Upper lobe of right lung (tissue), 1 donor: ENCODE measurements around the gene CHRD. TPM values are rescaled to one million over a fixed set of nuclear protein-coding genes. Genes with fewer than 3 reads are reported as not detected.
"Not testable (repeated sequence)": the region's sequence is repeated elsewhere in the genome, so short reads cannot be mapped to it uniquely, and the experiment has no call there.

Experiments
- ATAC-seq: fragments of 200-7000 bp; cut with Tn5 transposase; one replicate; pipeline ENCODE4 v1.9.1; 2020; ENCODE audit warnings: mild to moderate bottlenecking, moderate library complexity
- DNase-seq: peaks from one replicate; pipeline ENCODE4 v3.0.0-alpha.2; 2020
- H3K27ac ChIP-seq: fragments of 200-600 bp; one replicate; pipeline ENCODE4 v1.8.0; 2022
- H3K27me3 ChIP-seq: fragments of 200-600 bp; one replicate; pipeline ENCODE4 v1.8.0; 2022; ENCODE audit warnings: mild to moderate bottlenecking
- H3K36me3 ChIP-seq: fragments of 200-600 bp; one replicate; pipeline ENCODE4 v1.8.0; 2022
- H3K4me1 ChIP-seq: fragments of 200-600 bp; one replicate; pipeline ENCODE4 v1.8.0; 2022
- H3K4me3 ChIP-seq: fragments of 200-600 bp; one replicate; pipeline ENCODE4 v1.8.0; 2022; ENCODE audit warnings: mild to moderate bottlenecking
- H3K9me3 ChIP-seq: fragments of 200-600 bp; one replicate; pipeline ENCODE4 v1.8.0; 2022
- intact Hi-C: fragments of 100-400 bp; cut with DNase I; formaldehyde crosslinking; loops from one replicate; pipeline ENCODE4 v1.11.0; 2022
- total RNA-seq: library from RNA; stranded (reverse); fragmentation: NEBNext Ultra II Directional; extraction: Animal tissue kit (Norgen Biotek cat#: 25700); gene quantifications from one replicate; pipeline ENCODE4 v1.2.1, GENCODE V29; 2021
- TF ChIP-seq, protein P1 (sequence below): fragments of 200-600 bp; IDR thresholded peaks from one replicate; pipeline ENCODE4 v1.8.0; 2022; ENCODE audit warnings: antibody characterized with exemption
- donor health status: DM: no; HTN: yes; CAD: no; lungs with severe emphysema.

The CHRD gene
- total RNA-seq, 1 donor from 2014 or later: 5.3 TPM

DNA sequence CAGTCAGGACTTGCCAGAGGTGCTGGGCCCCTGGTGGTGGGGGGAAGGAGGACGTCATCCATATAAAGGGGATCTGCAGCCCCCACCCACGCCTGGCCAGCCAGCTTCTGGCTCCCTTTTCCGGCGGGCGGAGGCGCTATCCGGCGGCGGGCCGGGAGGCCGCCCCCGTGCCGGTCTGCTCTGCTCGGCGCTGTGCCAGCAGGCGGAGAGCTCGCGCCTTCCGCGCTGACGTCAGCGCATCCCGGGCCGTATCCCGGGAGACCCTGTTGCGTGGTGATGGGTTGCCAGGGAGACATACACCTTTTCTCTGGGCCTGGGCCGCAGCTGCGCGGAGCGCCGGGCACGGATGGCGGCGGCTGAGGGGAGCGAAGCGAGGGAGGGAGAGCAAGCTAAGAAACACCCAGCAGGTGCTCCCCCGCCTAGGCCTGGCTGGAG lies 41.3 kb upstream of the CHRD start:
- Histone ChIP-seq H3K27me3 (no peaks in the 10 kb centered on the region), H3K4me1 (peaks cover 26% of the 10 kb centered on the region), H3K36me3 (peaks cover 37% of the 10 kb centered on the region), H3K27ac (peak overlapping the region; percentile 89), H3K4me3 (peak overlapping the region; percentile 21), H3K9me3 (no peaks in the 10 kb centered on the region)
- intact Hi-C loops: no loop called here
- no peak for ATAC-seq
- peak; percentile 75 for DNase-seq
- TF ChIP-seq, protein P1, sequence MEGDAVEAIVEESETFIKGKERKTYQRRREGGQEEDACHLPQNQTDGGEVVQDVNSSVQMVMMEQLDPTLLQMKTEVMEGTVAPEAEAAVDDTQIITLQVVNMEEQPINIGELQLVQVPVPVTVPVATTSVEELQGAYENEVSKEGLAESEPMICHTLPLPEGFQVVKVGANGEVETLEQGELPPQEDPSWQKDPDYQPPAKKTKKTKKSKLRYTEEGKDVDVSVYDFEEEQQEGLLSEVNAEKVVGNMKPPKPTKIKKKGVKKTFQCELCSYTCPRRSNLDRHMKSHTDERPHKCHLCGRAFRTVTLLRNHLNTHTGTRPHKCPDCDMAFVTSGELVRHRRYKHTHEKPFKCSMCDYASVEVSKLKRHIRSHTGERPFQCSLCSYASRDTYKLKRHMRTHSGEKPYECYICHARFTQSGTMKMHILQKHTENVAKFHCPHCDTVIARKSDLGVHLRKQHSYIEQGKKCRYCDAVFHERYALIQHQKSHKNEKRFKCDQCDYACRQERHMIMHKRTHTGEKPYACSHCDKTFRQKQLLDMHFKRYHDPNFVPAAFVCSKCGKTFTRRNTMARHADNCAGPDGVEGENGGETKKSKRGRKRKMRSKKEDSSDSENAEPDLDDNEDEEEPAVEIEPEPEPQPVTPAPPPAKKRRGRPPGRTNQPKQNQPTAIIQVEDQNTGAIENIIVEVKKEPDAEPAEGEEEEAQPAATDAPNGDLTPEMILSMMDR: peak; percentile 11

GRCh38 chr3:184339001-184339400 lies 40.9 kb upstream of the CHRD start:
- TF ChIP-seq, protein P1: no peak
- H3K9me3 ChIP-seq: no peaks in the 10 kb centered on the region
- peak overlapping the region; percentile 21 for H3K4me3 ChIP-seq
- peak overlapping the region; percentile 89 for H3K27ac ChIP-seq
- DNase-seq (no peak), ATAC-seq (no peak)
- intact Hi-C loops: no loop called here
- no peaks in the 10 kb centered on the region for H3K27me3 ChIP-seq
- H3K4me1 ChIP-seq: peaks cover 26% of the 10 kb centered on the region
- H3K36me3 ChIP-seq: peaks cover 36% of the 10 kb centered on the region

DNA sequence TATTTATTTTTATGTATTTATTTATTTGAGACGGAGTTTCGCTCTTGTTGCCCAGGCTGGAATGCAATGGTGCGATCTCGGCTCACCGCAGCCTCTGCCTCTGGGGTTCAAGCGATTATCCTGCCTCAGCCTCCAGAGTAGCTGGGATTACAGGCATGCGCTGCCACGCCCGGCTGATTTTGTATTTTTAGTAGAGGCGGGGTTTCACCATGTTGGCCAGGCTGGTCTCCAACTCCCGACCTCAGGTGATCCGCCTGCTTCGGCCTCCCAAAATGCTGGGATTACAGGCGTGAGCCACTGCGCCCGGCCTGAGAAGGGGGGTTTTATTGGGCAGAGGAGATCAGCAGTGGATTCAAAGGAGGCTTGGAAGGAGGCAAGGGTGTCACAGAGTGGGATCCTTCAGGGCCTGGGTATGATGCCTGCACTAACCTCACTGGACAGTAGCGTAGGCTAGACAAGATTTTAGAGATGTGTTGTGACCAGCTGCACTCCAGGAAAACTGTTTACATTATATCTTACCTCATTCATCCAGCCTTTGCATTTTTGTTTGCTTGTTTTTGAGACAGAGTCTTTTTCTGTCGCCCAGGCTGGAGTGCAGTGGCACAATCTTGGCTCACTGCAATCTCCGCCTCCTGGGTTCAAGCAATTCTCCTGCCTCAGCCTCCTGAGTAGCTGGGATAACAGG lies 40.3 kb upstream of the CHRD start:
- H3K27me3 ChIP-seq, DNase-seq, ATAC-seq, H3K9me3 ChIP-seq, H3K4me3 ChIP-seq, H3K27ac ChIP-seq, intact Hi-C loops: not testable (repeated sequence)
- H3K36me3 ChIP-seq: peaks cover 34% of the 10 kb centered on the region
- H3K4me1 ChIP-seq: peaks cover 26% of the 10 kb centered on the region

DNA sequence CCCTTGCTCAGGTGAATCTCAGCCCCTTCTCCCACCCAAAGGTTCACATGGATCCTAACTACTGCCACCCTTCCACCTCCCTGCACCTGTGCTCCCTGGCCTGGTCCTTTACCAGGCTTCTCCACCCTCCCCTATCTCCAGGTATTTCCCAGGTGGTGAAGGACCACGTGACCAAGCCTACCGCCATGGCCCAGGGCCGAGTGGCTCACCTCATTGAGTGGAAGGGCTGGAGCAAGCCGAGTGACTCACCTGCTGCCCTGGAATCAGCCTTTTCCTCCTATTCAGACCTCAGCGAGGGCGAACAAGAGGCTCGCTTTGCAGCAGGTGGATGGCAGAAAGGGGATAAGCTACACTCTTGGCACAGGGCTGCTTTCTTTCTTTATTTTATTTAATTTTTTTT lies 37.9 kb upstream of the CHRD start:
- intact Hi-C loops: no loop called here
- DNase-seq: peak; percentile 91
- H3K9me3 ChIP-seq: no peaks in the 10 kb centered on the region
- no peak overlapping the region for H3K4me3 ChIP-seq
- TF ChIP-seq, protein P1: no peak
- H3K36me3 ChIP-seq: peaks cover 35% of the 10 kb centered on the region
- ATAC-seq: peak; percentile 78
- peak overlapping the region; percentile 6 for H3K27ac ChIP-seq
- peaks cover 29% of the 10 kb centered on the region for H3K4me1 ChIP-seq
- H3K27me3 ChIP-seq: no peaks in the 10 kb centered on the region

GRCh38 chr3:184343200-184343876 lies 36.5 kb upstream of the CHRD start:
- no peak for DNase-seq
- H3K27ac ChIP-seq: no peak overlapping the region
- TF ChIP-seq, protein P1: no peak
- no peaks in the 10 kb centered on the region for H3K9me3 ChIP-seq
- no peak overlapping the region for H3K4me3 ChIP-seq
- no peaks in the 10 kb centered on the region for H3K27me3 ChIP-seq
- peaks cover 35% of the 10 kb centered on the region for H3K36me3 ChIP-seq
- intact Hi-C loops: no loop called here
- no peak for ATAC-seq
- peaks cover 15% of the 10 kb centered on the region for H3K4me1 ChIP-seq

GRCh38 chr3:184344579-184345316 lies 35.1 kb upstream of the CHRD start:
- TF ChIP-seq, protein P1: no peak
- Histone ChIP-seq H3K27ac (no peak overlapping the region), H3K4me3 (no peak overlapping the region), H3K9me3 (no peaks in the 10 kb centered on the region), H3K27me3 (no peaks in the 10 kb centered on the region), H3K36me3 (peaks cover 35% of the 10 kb centered on the region), H3K4me1 (peaks cover 8% of the 10 kb centered on the region)
- intact Hi-C loops: no loop called here
- no peak for DNase-seq
- no peak for ATAC-seq
